AG20443 (cell line): ENCODE measurements around the gene PPARGC1A.

ENCODE experiments used
- DNase-seq: peaks from one replicate; pipeline ENCODE4 v3.0.0; 2012; ENCODE audit warnings: low spot score, mixed read lengths

PPARGC1A gene

GRCh38 chr4:23773884-23774636 is 115.8 kb downstream of the PPARGC1A start:
- DNase-seq = no peak

- peak; percentile 10 for DNase-seq
These were observed 119.8 kb downstream of the PPARGC1A start for GRCh38 chr4:23770011-23770410.

GRCh38 chr4:23769406-23769805 is 120.4 kb downstream of the PPARGC1A start:
- DNase-seq = no peak

GRCh38 chr4:23768541-23768940 is 121.3 kb downstream of the PPARGC1A start:
- DNase-seq = no peak

GRCh38 chr4:23766344-23766743 is 123.5 kb downstream of the PPARGC1A start:
- no peak for DNase-seq

- DNase-seq = no peak
These were observed 126.3 kb downstream of the PPARGC1A start for GRCh38 chr4:23763559-23763958.

GRCh38 chr4:23762551-23762950 is 127.3 kb downstream of the PPARGC1A start:
- no peak for DNase-seq

- DNase-seq = no peak
These were observed 130.8 kb downstream of the PPARGC1A start for GRCh38 chr4:23759066-23759465.

- no peak for DNase-seq
These were observed 135.2 kb downstream of the PPARGC1A start for GRCh38 chr4:23754688-23755087.

- no peak for DNase-seq
These were observed 139.7 kb downstream of the PPARGC1A start for GRCh38 chr4:23750125-23750524.

GRCh38 chr4:23747281-23747735 is 142.5 kb downstream of the PPARGC1A start:
- no peak for DNase-seq

- no peak for DNase-seq
These were observed 143.2 kb downstream of the PPARGC1A start for GRCh38 chr4:23746672-23747071.

- DNase-seq = no peak
These were observed 143.8 kb downstream of the PPARGC1A start for GRCh38 chr4:23746027-23746426.

- no peak for DNase-seq
These were observed 144.5 kb downstream of the PPARGC1A start for GRCh38 chr4:23745377-23745776.
